Suprapubic skin (tissue), 3 donors: ENCODE measurements around the gene FAHD2A.
"Not testable (repeated sequence)": the region's sequence is repeated elsewhere in the genome, so short reads cannot be mapped to it uniquely, and the experiment has no call there.

ENCODE experiments used
- POLR2A ChIP-seq, 2 donors: fragments of 450-650 bp; IDR thresholded peaks; one replicate each; pipeline ENCODE4 v1.6.1; 2017; ENCODE audit warnings: antibody characterized with exemption in 2 of 2, mild to moderate bottlenecking in 2 of 2, moderate library complexity in 2 of 2
- TF ChIP-seq, protein P1 (sequence below), 2 donors: fragments of 200-600 bp in 1 of 2; fragments of 450-650 bp in 1 of 2; sonication (generic) in 1 of 2; IDR thresholded peaks; one replicate each; pipeline ENCODE4 v1.5.1; 2016 to 2019; ENCODE audit warnings: antibody characterized with exemption in 2 of 2, mild to moderate bottlenecking in 1 of 2, moderate library complexity in 1 of 2

DNA sequence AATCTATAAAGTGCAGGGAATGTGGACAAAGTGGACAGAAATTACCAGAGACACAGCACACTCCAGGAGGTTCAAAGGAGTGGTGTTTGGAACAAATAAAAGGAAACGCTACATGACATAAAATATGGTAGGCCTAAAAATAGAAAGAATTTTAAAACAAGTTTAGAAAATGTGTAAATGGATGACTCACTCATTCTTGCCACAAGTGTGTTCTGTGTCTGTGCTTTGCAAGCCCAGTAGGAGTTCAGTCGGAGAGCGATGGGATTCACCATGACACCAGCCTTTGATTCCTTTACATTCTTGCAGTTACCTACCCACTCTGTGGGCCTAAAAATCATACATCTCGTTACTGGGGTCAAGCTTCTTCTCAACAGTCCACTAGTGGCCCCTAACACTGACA, 30.9 kb downstream of the FAHD2A start:
- TF ChIP-seq, protein P1, sequence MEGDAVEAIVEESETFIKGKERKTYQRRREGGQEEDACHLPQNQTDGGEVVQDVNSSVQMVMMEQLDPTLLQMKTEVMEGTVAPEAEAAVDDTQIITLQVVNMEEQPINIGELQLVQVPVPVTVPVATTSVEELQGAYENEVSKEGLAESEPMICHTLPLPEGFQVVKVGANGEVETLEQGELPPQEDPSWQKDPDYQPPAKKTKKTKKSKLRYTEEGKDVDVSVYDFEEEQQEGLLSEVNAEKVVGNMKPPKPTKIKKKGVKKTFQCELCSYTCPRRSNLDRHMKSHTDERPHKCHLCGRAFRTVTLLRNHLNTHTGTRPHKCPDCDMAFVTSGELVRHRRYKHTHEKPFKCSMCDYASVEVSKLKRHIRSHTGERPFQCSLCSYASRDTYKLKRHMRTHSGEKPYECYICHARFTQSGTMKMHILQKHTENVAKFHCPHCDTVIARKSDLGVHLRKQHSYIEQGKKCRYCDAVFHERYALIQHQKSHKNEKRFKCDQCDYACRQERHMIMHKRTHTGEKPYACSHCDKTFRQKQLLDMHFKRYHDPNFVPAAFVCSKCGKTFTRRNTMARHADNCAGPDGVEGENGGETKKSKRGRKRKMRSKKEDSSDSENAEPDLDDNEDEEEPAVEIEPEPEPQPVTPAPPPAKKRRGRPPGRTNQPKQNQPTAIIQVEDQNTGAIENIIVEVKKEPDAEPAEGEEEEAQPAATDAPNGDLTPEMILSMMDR (IDR thresholded peaks at IDR 0.05) = not testable (repeated sequence)
- TF ChIP-seq POLR2A (IDR thresholded peaks at IDR 0.05) = not testable (repeated sequence)
